Keratinocyte (primary cell): ENCODE results near the gene RBM4. TPM values are rescaled to one million over a fixed set of nuclear protein-coding genes. Genes with fewer than 3 reads are reported as not detected.

ENCODE experiments used
- DNase-seq: peaks from one replicate; pipeline ENCODE4 v3.0.0-alpha.2; 2011; ENCODE audit warnings: low read depth, missing footprints, low spot score
- FAIRE-seq: peaks from 2 replicates; lab custom pipeline; 2011; peaks lifted over from hg19 to GRCh38; lab: Jason Lieb, UNC
- H2AFZ ChIP-seq: 2 replicates; pipeline ENCODE4 v1.6.0; 2012; ENCODE audit warnings: low read length, control low read depth, inconsistent platforms; ENCODE audit not compliant: control insufficient read depth
- H3K27ac ChIP-seq: 2 replicates; pipeline ENCODE4 v1.5.1; 2011; ENCODE audit warnings: low read length; ENCODE audit not compliant: control insufficient read depth, insufficient read depth
- H3K27me3 ChIP-seq: 3 replicates; pipeline ENCODE4 v1.6.0; 2011; ENCODE audit warnings: low read length; ENCODE audit not compliant: control insufficient read depth, insufficient read depth; ENCODE audit errors: extremely low read depth
- H3K36me3 ChIP-seq, 2 experiments: 2 replicates in 1 of 2; 3 replicates in 1 of 2; pipeline ENCODE4 v1.5.1; 2011; ENCODE audit warnings: low read length in 2 of 2, mild to moderate bottlenecking in 1 of 2; ENCODE audit not compliant: control insufficient read depth in 2 of 2, insufficient read depth in 2 of 2; ENCODE audit errors: extremely low read depth in 1 of 2
- H3K4me1 ChIP-seq: 3 replicates; pipeline ENCODE4 v1.5.1; 2011; ENCODE audit warnings: low read length; ENCODE audit not compliant: control insufficient read depth, insufficient read depth; ENCODE audit errors: extremely low read depth
- H3K4me2 ChIP-seq: 3 replicates; pipeline ENCODE4 v1.6.0; 2011; ENCODE audit warnings: low read depth, low read length; ENCODE audit not compliant: control insufficient read depth, insufficient read depth; ENCODE audit errors: extremely low read depth
- H3K4me3 ChIP-seq, 3 experiments: fragments of 200-600 bp in 1 of 3; sonication (generic) in 1 of 3; 2 replicates in 2 of 3; 3 replicates in 1 of 3; pipeline ENCODE4 v1.5.1; 2011 to 2016; ENCODE audit warnings: low read length in 3 of 3, mild to moderate bottlenecking in 3 of 3, control low read depth in 2 of 3, inconsistent platforms in 1 of 3, low read depth in 1 of 3, mixed read lengths in 1 of 3, mixed run types in 1 of 3, moderate library complexity in 1 of 3; ENCODE audit not compliant: control insufficient read depth in 2 of 3, insufficient read depth in 2 of 3; ENCODE audit errors: extremely low read depth in 1 of 3
- H3K79me2 ChIP-seq: 2 replicates; pipeline ENCODE4 v1.6.0; 2012; ENCODE audit warnings: low read length; ENCODE audit not compliant: control insufficient read depth, insufficient read depth
- H3K9ac ChIP-seq: 3 replicates; pipeline ENCODE4 v1.6.0; 2011; ENCODE audit warnings: low read length; ENCODE audit not compliant: control insufficient read depth, insufficient read depth; ENCODE audit errors: extremely low read depth
- H3K9me1 ChIP-seq: 3 replicates; pipeline ENCODE4 v1.6.0; 2011; ENCODE audit warnings: low read length; ENCODE audit not compliant: control insufficient read depth, insufficient read depth; ENCODE audit errors: extremely low read depth
- H3K9me3 ChIP-seq: 2 replicates; pipeline ENCODE4 v1.5.1; 2012; ENCODE audit warnings: low read depth, low read length; ENCODE audit not compliant: control insufficient read depth
- H4K20me1 ChIP-seq: 3 replicates; pipeline ENCODE4 v1.6.0; 2011; ENCODE audit warnings: low read length; ENCODE audit not compliant: control insufficient read depth, insufficient read depth; ENCODE audit errors: extremely low read depth
- CTCF ChIP-seq, 3 experiments: IDR thresholded peaks in 1 of 3; conservative IDR thresholded peaks in 1 of 3; optimal IDR thresholded peaks in 1 of 3; 2 replicates in 2 of 3; 3 replicates in 1 of 3; pipeline versions ENCODE3 to v1.5.1; 2011; ENCODE audit warnings: low read length in 3 of 3, mild to moderate bottlenecking in 3 of 3, moderate library complexity in 2 of 3, control low read depth in 1 of 3, inconsistent platforms in 1 of 3; ENCODE audit not compliant: insufficient read depth in 2 of 3; ENCODE audit errors: extremely low read depth in 1 of 3
- EZH2 ChIP-seq: IDR thresholded peaks from one replicate; pipeline ENCODE4 v1.6.1; 2012; ENCODE audit warnings: inconsistent platforms, mild to moderate bottlenecking, low read length, moderate library complexity
- dilution Hi-C: fragments of 300-500 bp; cut with MboI; formaldehyde crosslinking; loops from one replicate; pipeline ENCODE4 v1.7.0; 2020; ENCODE audit warnings: low sequenced_read_pairs; ENCODE audit not compliant: extremely low pct_ligation_motif_present
- polyA plus RNA-seq, 5 experiments: library from polyadenylated mRNA; depleted of rRNA in 3 of 5; stranded (reverse) in 3 of 5; stranded (forward) in 1 of 5; unstranded in 1 of 5; fragments of >200 nt; gene quantifications; 1 replicate in 1 of 5; 2 replicates in 3 of 5; 3 replicates in 1 of 5; pipeline versions ENCODE4 v1.2.1 to v1.2.3, GENCODE V29; 2011 to 2012; ENCODE audit warnings: missing spikeins in 2 of 5, low read depth in 1 of 5, low replicate concordance in 1 of 5

RBM4 gene
- polyA plus RNA-seq, 1 donor (not counting 4 experiments of a cell fraction or from before 2014, with no cell fraction given) = 190 TPM

DNA sequence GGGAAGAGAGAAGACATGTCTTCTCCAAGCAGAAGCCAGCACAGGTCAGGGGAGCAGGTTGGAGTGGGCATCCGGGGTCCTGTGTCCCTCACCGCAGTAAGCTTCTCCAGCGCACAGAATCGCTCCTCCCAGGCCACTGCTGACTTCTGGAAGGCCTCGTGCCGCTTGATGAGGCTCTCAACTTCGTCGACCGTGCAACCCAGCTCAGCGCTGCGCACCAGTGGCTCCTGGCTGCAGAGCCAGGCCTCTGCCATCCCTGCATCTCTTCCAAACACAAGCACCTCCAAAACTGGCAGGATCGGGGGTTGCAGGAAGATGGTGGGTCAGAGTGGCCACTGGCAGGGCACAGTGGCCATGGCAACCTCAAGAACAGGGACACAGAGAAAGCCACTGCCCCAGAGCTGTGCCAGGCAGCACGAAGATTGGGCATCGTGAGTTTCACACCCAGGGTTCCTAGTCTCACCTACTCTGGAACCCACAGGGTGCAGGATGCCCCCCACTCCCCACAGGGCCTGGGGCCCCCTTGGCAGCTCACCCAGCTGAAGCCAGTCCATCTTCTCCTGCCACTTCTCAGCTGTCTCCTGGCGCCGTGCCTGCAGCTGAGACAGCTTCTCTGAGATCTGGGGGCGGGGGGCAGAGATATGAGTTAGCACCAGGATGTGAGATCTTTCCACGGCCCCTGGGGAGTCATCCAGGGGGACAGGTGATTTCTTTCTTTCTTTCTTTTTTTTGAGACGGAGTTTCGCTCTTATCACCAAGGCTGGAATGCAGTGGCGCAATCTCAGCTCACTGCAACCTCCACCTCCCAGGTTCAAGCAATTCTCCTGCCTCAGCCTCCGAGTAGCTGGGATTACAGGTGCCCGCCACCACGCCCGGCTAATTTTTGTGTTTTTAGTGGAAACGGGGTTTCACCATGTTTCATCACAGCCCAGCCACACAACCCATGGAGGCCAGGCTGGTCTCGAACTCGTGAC, 50.3 kb downstream of the RBM4 start:
- Histone ChIP-seq H3K27ac (no peak overlapping the region), H3K79me2 (no peaks in the 10 kb centered on the region), H3K9ac (no peak overlapping the region), H3K36me3 (peaks cover 21 to 24% of the 10 kb centered on the region in 2 experiments), H3K27me3 (no peaks in the 10 kb centered on the region), H3K4me1 (peaks cover 26% of the 10 kb centered on the region), H3K9me1 (no peaks in the 10 kb centered on the region), H4K20me1 (no peaks in the 10 kb centered on the region), H3K4me2 (no peak overlapping the region), H3K9me3 (no peaks in the 10 kb centered on the region), H3K4me3 (no peak overlapping the region), H2AFZ (no peak overlapping the region)
- DNase-seq (no peak), FAIRE-seq (no peak)
- dilution Hi-C loops = loop anchor here (25.0 kb wide), 1 partner anchor 98 kb away; no protein-coding TSS in a partner anchor
- no peak for TF ChIP-seq EZH2
- TF ChIP-seq CTCF (optimal IDR thresholded peaks at IDR 0.05 in 1 of 3, IDR thresholded peaks at IDR 0.05 in 1 of 3, conservative IDR thresholded peaks at IDR 0.05 in 1 of 3; ENCODE audit: extremely low read depth in 1 of 3, insufficient read depth in 2 of 3, low read length in 3 of 3) = no peak

GRCh38 chr11:66689661-66690590, 51.4 kb downstream of the RBM4 start:
- peaks cover 24 to 25% of the 10 kb centered on the region in 2 experiments for H3K36me3 ChIP-seq
- FAIRE-seq = no peak
- no peak for DNase-seq

More at GRCh38 chr11:66689661-66690590, 51.4 kb downstream of the RBM4 start:
- Histone ChIP-seq H3K9me1 (no peaks in the 10 kb centered on the region), H3K9ac (no peak overlapping the region), H4K20me1 (no peaks in the 10 kb centered on the region), H2AFZ (no peak overlapping the region), H3K4me1 (peaks cover 33% of the 10 kb centered on the region), H3K27ac (no peak overlapping the region), H3K9me3 (no peaks in the 10 kb centered on the region), H3K79me2 (no peaks in the 10 kb centered on the region), H3K27me3 (no peaks in the 10 kb centered on the region), H3K4me3 (no peak overlapping the region), H3K4me2 (no peak overlapping the region)
- dilution Hi-C loops = loop anchor here (25.0 kb wide), 1 partner anchor 97 kb away; no protein-coding TSS in a partner anchor
- no peak for TF ChIP-seq CTCF (optimal IDR thresholded peaks at IDR 0.05 in 1 of 3, IDR thresholded peaks at IDR 0.05 in 1 of 3, conservative IDR thresholded peaks at IDR 0.05 in 1 of 3; ENCODE audit: extremely low read depth in 1 of 3, insufficient read depth in 2 of 3, low read length in 3 of 3)
